A673 (cell line): Measurements from ENCODE around the gene B9D1.

ENCODE experiments used
- CTCF ChIP-seq: fragments of 300-800, 200-600 bp; sonication (generic); conservative IDR thresholded peaks from 2 replicates; pipeline ENCODE4 v1.5.1; 2017; ENCODE audit warnings: low read depth, mild to moderate bottlenecking, antibody characterized with exemption, low read length, moderate library complexity, mixed read lengths
- EZH2 ChIP-seq: fragments of 200-600 bp; sonication (generic); IDR thresholded peaks from 2 replicates; pipeline ENCODE4 v1.6.1; 2017; ENCODE audit warnings: borderline replicate concordance, low read depth, mild to moderate bottlenecking, mixed read lengths, antibody characterized with exemption, low read length; ENCODE audit not compliant: poor library complexity, severe bottlenecking

GRCh38 chr17:19366637-19366972 lies 4.1 kb upstream of the B9D1 start:
- no peak for TF ChIP-seq CTCF
- no peak for TF ChIP-seq EZH2
